GM10847 (cell line): ENCODE results near the gene DAPK1.

Source experiments
- POLR2A ChIP-seq: IDR thresholded peaks from 2 replicates; pipeline ENCODE4 v1.6.1; 2011; ENCODE audit not compliant: insufficient read length; ENCODE audit errors: extremely low read depth

The DAPK1 gene

DNA sequence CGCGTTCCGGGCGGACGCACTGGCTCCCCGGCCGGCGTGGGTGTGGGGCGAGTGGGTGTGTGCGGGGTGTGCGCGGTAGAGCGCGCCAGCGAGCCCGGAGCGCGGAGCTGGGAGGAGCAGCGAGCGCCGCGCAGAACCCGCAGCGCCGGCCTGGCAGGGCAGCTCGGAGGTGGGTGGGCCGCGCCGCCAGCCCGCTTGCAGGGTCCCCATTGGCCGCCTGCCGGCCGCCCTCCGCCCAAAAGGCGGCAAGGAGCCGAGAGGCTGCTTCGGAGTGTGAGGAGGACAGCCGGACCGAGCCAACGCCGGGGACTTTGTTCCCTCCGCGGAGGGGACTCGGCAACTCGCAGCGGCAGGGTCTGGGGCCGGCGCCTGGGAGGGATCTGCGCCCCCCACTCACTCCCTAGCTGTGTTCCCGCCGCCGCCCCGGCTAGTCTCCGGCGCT lies at the start of gene DAPK1:
Gene DAPK1, plus strand, starts transcription at position 264 of the 442 bp plus-strand sequence. CDS start 1,211 bp downstream, outside the sequence.
- no peak for TF ChIP-seq POLR2A

- TF ChIP-seq POLR2A: no peak
These were observed 46.5 kb upstream of the DAPK1 start for GRCh38 chr9:87451149-87451548.

- TF ChIP-seq POLR2A: no peak
These were observed 42.3 kb upstream of the DAPK1 start for GRCh38 chr9:87455407-87455806.

DNA sequence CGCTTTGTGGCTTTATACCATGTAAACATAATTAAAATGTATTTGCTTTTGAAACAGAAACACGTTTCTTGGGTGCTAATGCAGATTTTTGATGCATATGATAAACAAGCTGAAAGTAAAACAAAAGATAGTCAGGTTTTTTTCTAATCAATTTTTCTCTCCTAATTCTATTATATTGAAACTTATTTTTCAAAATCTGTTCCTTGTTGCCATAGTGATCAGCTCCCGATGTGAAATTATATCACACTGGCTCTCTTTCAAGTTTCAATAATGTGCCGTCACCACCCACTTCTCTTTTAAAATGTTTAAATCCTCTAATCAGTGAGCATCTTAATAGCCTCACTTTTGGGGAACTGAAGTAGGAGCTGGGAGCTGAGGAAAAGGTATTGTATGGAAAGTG lies 36.4 kb upstream of the DAPK1 start:
- no peak for TF ChIP-seq POLR2A

DNA sequence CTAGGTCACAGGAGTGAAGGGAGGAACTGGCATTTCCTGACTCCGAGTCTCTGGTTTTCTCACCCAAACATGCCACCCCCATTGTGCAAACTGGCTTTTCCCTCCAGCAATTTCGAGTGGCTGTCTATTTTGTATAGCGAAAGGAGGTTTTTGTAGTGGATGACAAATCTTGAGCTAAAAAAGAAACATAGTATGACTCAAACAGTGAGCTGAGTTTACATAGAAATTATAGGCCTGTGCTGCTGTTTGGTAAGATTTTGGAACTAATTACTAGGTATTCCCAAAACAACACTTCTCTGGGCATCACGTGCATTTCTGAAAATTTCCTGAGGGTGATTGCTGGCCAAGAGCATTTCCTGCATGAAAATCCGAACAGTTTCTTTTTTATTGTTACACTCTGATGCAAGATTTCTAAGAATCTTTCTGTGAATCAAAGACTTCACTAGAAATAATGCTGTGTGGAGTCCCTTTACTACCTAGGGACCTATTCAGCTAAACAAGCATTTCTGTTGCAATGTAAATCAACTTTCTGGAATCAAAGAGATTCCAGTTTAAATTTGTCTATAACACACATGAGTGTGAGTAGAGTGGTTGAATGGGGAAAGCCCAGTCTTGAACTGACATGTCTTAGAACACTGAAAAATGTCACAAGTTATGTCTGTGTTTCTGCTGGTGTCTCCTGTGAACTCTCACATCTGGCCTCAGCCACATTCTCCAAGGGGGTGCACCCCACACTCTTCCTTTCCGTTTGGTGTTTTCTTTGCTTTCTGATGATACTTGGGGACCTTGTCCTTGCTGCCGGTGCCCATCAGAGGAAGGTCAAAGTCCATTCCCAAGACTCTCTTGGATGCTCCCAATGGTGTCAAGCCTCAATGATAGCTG lies 33.3 kb upstream of the DAPK1 start:
- no peak for TF ChIP-seq POLR2A

- no peak for TF ChIP-seq POLR2A
These were observed 32.7 kb upstream of the DAPK1 start for GRCh38 chr9:87464992-87465378.

DNA sequence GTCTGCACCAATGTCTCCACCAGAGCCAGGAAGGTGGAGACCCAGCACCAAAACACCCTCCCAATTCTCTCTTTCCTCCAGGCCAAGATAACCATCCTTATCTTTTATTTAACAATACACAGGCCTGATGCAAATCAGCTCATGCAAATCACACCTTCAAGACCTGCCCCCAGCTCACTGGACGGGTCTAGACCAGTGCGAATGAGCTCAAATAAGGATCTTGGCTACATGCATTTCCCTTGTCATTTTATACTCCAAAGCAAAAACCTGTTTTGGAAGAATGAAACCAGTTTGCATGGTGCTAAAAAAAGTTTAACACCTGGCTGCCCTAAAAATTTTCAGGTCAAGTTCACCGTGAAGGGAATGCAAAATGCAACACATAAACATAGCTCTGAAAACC lies 31.9 kb upstream of the DAPK1 start:
- TF ChIP-seq POLR2A: no peak

DNA sequence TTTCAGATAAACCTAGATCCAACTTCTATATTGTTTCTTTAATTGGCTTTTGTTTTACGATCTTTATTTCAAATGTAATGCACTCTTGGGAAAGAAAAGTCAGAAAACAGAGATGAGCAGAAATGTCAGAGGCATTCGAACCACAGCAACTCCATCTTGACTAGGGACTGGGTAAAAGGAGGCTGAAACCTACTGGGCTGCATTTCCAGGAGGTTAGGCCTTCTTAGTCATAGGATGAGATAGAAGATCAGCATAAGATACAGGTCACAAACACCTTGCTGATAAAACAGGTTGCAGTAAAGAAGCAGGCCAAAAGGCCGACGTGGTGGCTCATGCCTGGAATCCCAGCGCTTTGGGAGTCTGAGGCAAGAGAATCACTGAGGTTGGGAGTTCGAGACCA lies 30.5 kb upstream of the DAPK1 start:
- TF ChIP-seq POLR2A: no peak

DNA sequence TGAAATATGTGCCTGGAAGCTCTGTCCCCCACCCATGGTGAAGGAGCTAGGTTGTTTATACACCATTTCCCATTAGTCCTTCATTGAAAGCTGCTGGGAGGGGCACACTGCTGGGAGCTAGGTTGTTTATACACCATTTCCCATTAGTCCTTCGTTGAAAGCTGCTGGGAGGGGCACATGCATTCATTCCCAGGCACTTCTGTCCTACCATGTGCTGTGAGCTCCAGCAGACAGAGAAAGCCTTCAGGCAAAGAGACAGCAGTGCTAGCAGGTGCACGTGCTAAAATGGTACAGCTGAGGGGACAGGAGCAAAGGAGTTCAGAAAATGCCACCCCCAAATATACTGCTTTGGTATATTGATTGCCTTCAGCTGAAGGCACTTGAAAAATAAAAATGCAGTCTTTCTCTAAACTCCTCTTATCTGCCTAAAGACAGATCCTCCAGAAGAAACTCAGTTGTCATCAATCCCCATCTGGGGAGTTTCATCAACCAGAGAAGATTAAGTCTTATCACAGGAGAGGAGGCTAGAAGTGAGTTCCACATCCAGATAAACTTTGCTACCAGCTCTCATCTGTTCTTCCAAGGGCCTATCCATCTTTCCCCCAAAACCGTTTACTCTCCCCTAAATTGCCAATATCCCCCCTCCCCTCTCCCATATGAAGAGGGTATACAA lies 27.7 kb upstream of the DAPK1 start:
- no peak for TF ChIP-seq POLR2A

GRCh38 chr9:87471746-87472145 lies 25.9 kb upstream of the DAPK1 start:
- TF ChIP-seq POLR2A: no peak

DNA sequence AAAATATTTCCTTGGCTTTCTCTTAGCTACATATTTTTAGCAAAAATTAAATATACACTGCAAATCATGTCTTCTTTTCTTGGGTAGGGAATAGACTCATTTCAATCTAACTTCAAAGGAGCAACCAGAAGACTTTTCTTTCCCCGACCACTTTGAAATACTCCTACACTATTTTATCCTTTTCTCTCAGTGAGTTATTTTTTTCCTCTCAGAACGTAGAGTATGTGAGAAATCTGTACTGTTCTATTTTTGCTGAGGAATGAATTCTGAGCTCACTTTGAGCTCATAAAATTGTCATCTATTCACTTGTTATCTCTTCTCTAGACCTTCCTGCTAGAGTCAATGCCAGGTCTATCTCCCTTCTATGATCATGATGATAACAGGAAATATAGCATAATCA lies 22.2 kb upstream of the DAPK1 start:
- no peak for TF ChIP-seq POLR2A

DNA sequence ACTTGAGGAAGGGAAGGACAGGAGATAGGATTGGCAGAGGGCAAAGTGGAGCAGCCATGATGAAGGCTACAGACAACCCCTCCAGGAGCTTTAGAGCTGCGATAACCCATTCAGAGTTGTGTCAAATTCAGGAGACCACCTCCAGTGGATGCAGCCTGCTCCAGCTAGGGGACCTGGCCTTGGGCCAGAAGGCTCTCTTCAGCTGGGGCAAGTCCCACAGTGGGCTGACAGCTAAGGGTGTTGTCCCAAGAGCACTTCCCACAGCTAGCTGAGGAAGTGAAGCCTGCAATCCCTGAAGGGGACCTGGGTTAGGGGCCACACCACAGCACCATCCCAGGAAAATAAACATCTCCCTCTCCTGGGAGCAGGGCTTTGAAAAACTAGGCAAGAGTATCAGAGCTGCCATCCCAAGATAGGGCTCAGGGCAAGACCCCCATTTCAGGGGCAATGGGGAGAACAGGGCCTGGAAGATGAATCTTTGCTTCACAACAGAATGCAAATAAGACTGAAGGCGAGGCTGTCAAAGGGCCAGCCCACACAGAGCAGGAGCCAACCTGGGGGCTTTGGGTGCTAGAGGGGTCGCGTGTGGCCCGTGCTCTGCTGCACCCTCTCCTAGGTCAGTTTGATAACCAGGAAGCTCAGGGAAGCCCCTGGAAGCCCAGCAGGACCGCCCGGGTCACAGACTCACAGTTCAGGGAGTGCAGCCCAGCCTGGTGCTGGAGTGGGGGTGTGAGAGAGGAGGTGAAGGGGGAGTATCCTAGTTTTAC lies 19.3 kb upstream of the DAPK1 start:
- no peak for TF ChIP-seq POLR2A

GRCh38 chr9:87479801-87480201 lies 17.9 kb upstream of the DAPK1 start:
- TF ChIP-seq POLR2A: no peak

- no peak for TF ChIP-seq POLR2A
These were observed 15.5 kb upstream of the DAPK1 start for GRCh38 chr9:87481890-87482855.
